Small intestine (tissue), 7 donors: ENCODE data around the gene FBLN1. TPM values are rescaled to one million over a fixed set of nuclear protein-coding genes. Genes with fewer than 3 reads are reported as not detected.

Source experiments
- DNase-seq, 2 donors: peaks; one replicate each; pipeline versions ENCODE4 v3.0.0 to v3.0.0-alpha.2; 2013
- FAIRE-seq: peaks from 2 replicates; lab custom pipeline; 2012; peaks lifted over from hg19 to GRCh38; lab: Jason Lieb, UNC
- H3K27ac ChIP-seq, 3 donors: one replicate each; pipeline ENCODE4 v1.5.1; 2013; ENCODE audit warnings: low read length in 2 of 3, mild to moderate bottlenecking in 2 of 3, control low read depth in 1 of 3, inconsistent platforms in 1 of 3, low read depth in 1 of 3, moderate library complexity in 1 of 3
- H3K27me3 ChIP-seq, 3 donors: one replicate each; pipeline ENCODE4 v1.6.1; 2013; ENCODE audit warnings: low read length in 3 of 3, inconsistent platforms in 1 of 3; ENCODE audit not compliant: control insufficient read depth in 3 of 3, insufficient read depth in 3 of 3
- H3K36me3 ChIP-seq, 3 donors: one replicate each; pipeline ENCODE4 v1.6.1; 2013; ENCODE audit warnings: low read length in 3 of 3, inconsistent platforms in 1 of 3, low read depth in 1 of 3, mild to moderate bottlenecking in 1 of 3, moderate library complexity in 1 of 3; ENCODE audit not compliant: control insufficient read depth in 3 of 3, insufficient read depth in 2 of 3
- H3K4me1 ChIP-seq, 3 donors: one replicate each; pipeline ENCODE4 v1.6.1; 2013; ENCODE audit warnings: low read length in 2 of 3, inconsistent platforms in 1 of 3, low read depth in 1 of 3, mild to moderate bottlenecking in 1 of 3, moderate library complexity in 1 of 3; ENCODE audit not compliant: control insufficient read depth in 3 of 3, insufficient read depth in 2 of 3
- H3K4me3 ChIP-seq, 3 donors: one replicate each; pipeline ENCODE4 v1.5.1; 2013; ENCODE audit warnings: low read length in 3 of 3, control low read depth in 1 of 3, inconsistent platforms in 1 of 3, low read depth in 1 of 3, mild to moderate bottlenecking in 1 of 3, moderate library complexity in 1 of 3
- H3K9me3 ChIP-seq, 2 donors: one replicate each; pipeline ENCODE4 v1.6.1; 2013; ENCODE audit warnings: low read depth in 1 of 2, low read length in 1 of 2; ENCODE audit not compliant: control insufficient read depth in 2 of 2, insufficient read depth in 1 of 2
- WGBS, 3 donors: extraction: QIAGEN DNeasy Blood & Tissue Kit; methylation state at CpG; one replicate each; pipeline ENCODE4 v1.1.7; 2013; 5-methylcytosine and 5-hydroxymethylcytosine counted together
- polyA plus RNA-seq, 4 donors: library from polyadenylated mRNA; stranded (reverse) in 3 of 4; unstranded in 1 of 4; fragments of 200-250 nt in 3 of 4; fragments of 120-200 nt in 1 of 4; gene quantifications; one replicate each; pipeline versions ENCODE4 v1.2.1 to v1.2.3, GENCODE V29; 2013
- donor health status: healthy with polysubstance abuse.
- donor health status: control.
- donor health status: control.
- donor health status: Bipolar disorder and iron deficiency.
- donor health status: healthy.

FBLN1 gene
- polyA plus RNA-seq, 4 donors, result 0.89 to 144 (median 55.0) TPM

- Histone ChIP-seq H3K9me3 (no peaks in the 10 kb centered on the region), H3K27me3 (no peaks in the 10 kb centered on the region), H3K4me1 (no peaks in the 10 kb centered on the region), H3K36me3 (peaks cover 0 to 12% (median 0%) of the 10 kb centered on the region in 3 donors), H3K27ac (no peak overlapping the region), H3K4me3 (no peak overlapping the region)
- DNase-seq, result no peak
- 80 to 91% (median 83%) methylated on average over 7 of the region's 7 CpGs for WGBS, 3 donors
- FAIRE-seq, result no peak
Measured at GRCh38 chr22:45578524-45579147, 76.0 kb downstream of the FBLN1 start.

DNA sequence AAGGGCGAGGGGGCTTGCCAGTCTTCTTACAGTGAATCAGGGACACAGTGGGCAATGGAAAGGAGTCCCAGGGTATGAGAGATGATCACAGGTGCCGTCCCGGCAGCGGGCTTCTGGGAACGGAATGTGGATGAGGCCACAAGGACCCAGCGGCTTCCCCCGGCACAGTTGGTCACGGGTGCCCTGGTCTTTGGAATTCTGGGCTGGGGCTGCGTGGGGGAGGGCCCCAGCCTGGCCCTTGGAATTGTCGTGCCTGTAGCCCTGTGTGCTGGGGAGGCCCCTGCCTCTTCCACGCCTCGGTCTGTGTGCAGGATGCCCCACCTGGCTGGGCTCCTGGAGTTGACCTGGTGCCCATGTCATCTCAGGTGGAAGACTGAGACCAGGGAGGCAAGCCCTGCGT is 76.6 kb downstream of the FBLN1 start:
- Histone ChIP-seq H3K36me3 (peaks cover 0 to 10% (median 0%) of the 10 kb centered on the region in 3 donors), H3K27me3 (no peaks in the 10 kb centered on the region), H3K4me3 (no peak overlapping the region), H3K4me1 (no peaks in the 10 kb centered on the region), H3K9me3 (no peaks in the 10 kb centered on the region), H3K27ac (no peak overlapping the region)
- FAIRE-seq (no peak), DNase-seq (no peak)
- WGBS, 3 donors, result 82 to 94% (median 85%) methylated on average over 13 of the region's 13 CpGs

DNA sequence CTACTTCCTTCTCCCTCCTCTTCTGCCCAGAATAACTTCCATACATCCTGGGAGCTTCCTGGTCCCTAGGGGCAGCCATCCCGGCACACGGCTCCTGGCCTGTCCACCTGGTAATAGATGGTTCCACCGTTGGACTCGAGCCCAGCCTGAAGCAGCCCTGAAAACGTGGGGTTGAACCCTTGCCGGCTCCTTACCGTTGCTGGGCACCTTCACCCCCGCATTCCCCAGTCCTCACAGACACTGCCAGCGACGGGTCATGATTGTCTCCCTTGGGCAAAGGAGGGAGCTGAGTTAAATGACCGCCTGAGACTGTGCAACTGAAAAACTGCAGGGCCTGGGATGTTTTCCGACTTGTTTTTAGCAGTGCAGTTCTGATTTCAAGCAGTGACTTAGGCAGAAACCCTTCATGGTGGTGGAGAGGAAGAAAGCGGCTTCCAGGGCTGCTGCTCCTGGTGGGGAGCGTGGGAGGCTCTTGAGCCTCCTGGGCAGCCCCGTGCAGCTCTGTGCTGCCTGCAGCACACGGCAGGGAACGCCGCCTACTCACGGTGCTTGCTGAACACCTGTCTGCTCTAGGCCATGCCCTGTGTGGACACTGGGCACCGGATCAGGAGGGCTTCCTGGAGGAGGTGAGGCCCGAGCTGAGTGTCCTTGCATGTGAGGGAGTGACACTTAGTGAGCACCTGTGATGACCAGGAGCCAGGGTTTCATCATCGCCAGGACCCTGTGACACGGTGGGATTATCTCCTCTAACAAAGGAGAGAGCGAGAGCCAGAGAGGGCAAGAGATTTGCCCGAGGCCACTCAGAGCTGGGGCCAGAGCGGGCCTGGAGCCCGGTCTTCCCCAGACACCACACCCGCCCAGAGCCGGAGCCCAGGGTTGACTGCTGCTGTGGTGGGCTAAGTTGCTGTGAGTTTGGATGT is 77.4 kb downstream of the FBLN1 start:
- Histone ChIP-seq H3K4me1 (no peaks in the 10 kb centered on the region), H3K9me3 (no peaks in the 10 kb centered on the region), H3K27ac (no peak overlapping the region), H3K36me3 (peaks cover 0 to 9% (median 0%) of the 10 kb centered on the region in 3 donors), H3K27me3 (no peaks in the 10 kb centered on the region), H3K4me3 (no peak overlapping the region)
- DNase-seq (no peak), FAIRE-seq (no peak)
- 73 to 84% (median 80%) methylated on average over 29 of the region's 29 CpGs for WGBS, 3 donors

DNA sequence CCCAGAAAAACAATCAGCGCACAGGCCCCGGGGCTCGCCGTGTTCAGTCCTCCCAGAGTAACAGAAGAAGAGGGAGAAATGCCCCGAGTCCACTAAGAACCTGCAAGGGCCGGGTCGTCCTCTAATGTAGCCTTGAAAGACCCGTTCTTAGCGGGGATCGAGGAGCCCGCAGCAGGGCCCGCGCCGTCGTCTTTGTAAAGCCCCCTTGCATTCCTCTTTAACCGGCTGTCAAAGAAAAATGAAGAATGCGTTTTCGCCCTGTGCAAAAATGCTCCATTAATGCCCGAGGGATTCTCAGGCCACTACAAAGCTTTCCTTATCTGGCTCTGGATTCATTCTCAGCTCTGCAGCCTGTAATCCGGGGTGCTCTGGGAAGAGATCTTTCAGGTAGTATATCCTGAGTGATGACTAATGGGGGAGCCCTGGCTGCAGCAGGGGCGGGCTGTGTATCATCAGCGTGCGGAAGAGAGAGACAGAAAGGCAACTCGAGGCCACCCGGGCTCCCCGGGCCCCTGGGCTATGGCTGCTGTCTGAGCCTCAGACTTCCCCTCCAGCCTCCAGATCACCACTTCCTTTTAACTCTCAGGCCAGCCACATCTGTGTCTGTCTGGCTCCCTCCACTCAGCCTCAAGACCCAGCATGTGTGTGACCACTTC is 78.2 kb downstream of the FBLN1 start:
- DNase-seq (no peak), FAIRE-seq (no peak)
- Histone ChIP-seq H3K9me3 (no peaks in the 10 kb centered on the region), H3K4me3 (no peak overlapping the region), H3K4me1 (no peaks in the 10 kb centered on the region), H3K27me3 (no peaks in the 10 kb centered on the region), H3K27ac (no peak overlapping the region), H3K36me3 (peaks cover 0 to 9% (median 0%) of the 10 kb centered on the region in 3 donors)
- whole genome bisulfite sequencing, 3 donors, result 71 to 83% (median 81%) methylated on average over 24 to 26 of the region's 26 CpGs

DNA sequence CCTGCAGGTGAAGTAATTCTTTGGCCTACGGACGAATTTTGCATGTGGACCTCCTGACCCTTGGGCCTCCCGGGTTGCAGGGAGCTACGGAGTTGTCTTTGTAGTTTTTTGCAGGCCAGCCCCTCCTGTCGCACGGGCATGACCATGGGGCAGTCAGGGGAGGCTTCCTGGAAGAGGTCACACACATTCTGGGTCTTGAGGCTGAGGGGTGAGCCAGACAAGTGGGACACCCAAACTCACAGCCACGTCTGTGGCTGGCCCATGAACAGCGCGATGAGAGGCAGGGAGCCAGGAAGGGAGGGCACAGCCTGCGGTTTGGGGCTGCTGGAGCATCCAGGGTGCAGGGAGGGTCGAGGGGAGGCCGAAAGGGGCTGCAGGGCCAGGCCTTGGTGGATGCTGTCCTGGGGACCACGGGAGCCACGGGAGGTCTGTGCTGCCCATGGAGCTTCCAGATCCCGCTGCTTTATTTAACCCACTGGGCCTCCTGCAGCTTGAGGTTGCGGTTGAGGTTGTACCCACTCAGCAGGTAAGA is 78.9 kb downstream of the FBLN1 start:
- no peak for FAIRE-seq
- no peak for DNase-seq
- WGBS, 3 donors, result 81 to 88% (median 83%) methylated on average over 16 of the region's 16 CpGs
- Histone ChIP-seq H3K4me1 (no peaks in the 10 kb centered on the region), H3K4me3 (no peak overlapping the region), H3K36me3 (peaks cover 0 to 9% (median 0%) of the 10 kb centered on the region in 3 donors), H3K27ac (no peak overlapping the region), H3K27me3 (no peaks in the 10 kb centered on the region), H3K9me3 (no peaks in the 10 kb centered on the region)

GRCh38 chr22:45582236-45582954 is 79.7 kb downstream of the FBLN1 start:
- Histone ChIP-seq H3K4me1 (no peaks in the 10 kb centered on the region), H3K9me3 (no peaks in the 10 kb centered on the region), H3K36me3 (peaks cover 0 to 10% (median 0%) of the 10 kb centered on the region in 3 donors), H3K27ac (no peak overlapping the region), H3K27me3 (no peaks in the 10 kb centered on the region), H3K4me3 (no peak overlapping the region)
- DNase-seq, result no peak
- FAIRE-seq, result no peak
- 66 to 81% (median 73%) methylated on average over 15 of the region's 15 CpGs for WGBS, 3 donors

DNA sequence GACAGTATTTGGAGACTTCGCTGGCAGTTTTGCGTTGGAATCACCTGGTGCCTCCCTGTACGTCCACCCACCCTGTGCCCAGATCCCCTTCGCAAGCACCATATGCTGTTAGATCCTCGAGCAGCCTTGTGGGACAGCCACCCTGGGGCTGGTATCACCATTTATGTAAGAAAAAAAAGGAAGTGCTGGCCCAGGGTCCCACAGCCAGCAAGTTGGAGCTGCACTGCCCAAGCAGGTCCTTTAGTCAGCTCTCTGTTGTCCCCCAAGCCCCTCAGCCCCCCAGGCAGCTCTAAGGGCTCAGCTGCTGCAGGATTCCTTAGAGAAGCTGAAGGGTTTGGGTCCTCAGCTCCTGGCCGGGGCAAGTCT is 80.3 kb downstream of the FBLN1 start:
- DNase-seq (no peak), FAIRE-seq (no peak)
- Histone ChIP-seq H3K4me1 (no peaks in the 10 kb centered on the region), H3K36me3 (peaks cover 0 to 12% (median 0%) of the 10 kb centered on the region in 3 donors), H3K4me3 (no peak overlapping the region), H3K27me3 (no peaks in the 10 kb centered on the region), H3K9me3 (no peaks in the 10 kb centered on the region), H3K27ac (no peak overlapping the region)
- 75 to 91% (median 78%) methylated on average over 6 of the region's 6 CpGs for WGBS, 3 donors
